H1 (cell line): ENCODE data around the gene PIK3R3. TPM values are rescaled to one million over a fixed set of nuclear protein-coding genes. Genes with fewer than 3 reads are reported as not detected.

Experiments
- CTCF ChIA-PET: fragments of 300-600 bp; sonication (Branson Sonifier 250); formaldehyde crosslinking; loops from one replicate; lab custom pipeline; 2021; ENCODE audit not compliant: partially characterized antibody; lab: Charles Lee
- POLR2A ChIA-PET: fragments of 300-600 bp; sonication (Branson Sonifier 250); formaldehyde crosslinking; loops from one replicate; lab custom pipeline; 2021; ENCODE audit warnings: inconsistent platforms; ENCODE audit not compliant: partially characterized antibody; lab: Charles Lee
- DNase-seq, 2 experiments: peaks; one replicate each; pipeline versions ENCODE4 v3.0.0 to v3.0.0-alpha.2; 2010 to 2022; ENCODE audit warnings: low spot score in 2 of 2, low read depth in 1 of 2, mixed read lengths in 1 of 2
- FAIRE-seq: peaks from 2 replicates; lab custom pipeline; 2011; peaks lifted over from hg19 to GRCh38; lab: Jason Lieb, UNC
- H2AFZ ChIP-seq: 2 replicates; pipeline ENCODE4 v1.8.1; 2012; ENCODE audit warnings: low read length, inconsistent platforms
- H2AK5ac ChIP-seq: 2 replicates; pipeline ENCODE4 v1.6.1; 2013; ENCODE audit warnings: low read depth, low read length
- H2BK120ac ChIP-seq: replicated peaks from 2 replicates; pipeline ENCODE3; 2013; ENCODE audit warnings: low read depth, low read length, inconsistent platforms
- H2BK12ac ChIP-seq: 2 replicates; pipeline ENCODE4 v1.6.1; 2013; ENCODE audit warnings: low read depth, low read length
- H2BK15ac ChIP-seq: 2 replicates; pipeline ENCODE4 v1.6.1; 2013; ENCODE audit warnings: low read length
- H2BK20ac ChIP-seq: 2 replicates; pipeline ENCODE4 v1.6.1; 2013; ENCODE audit warnings: low read length
- H2BK5ac ChIP-seq: 2 replicates; pipeline ENCODE4 v1.6.1; 2013; ENCODE audit warnings: low read depth, low read length
- H3K14ac ChIP-seq: 2 replicates; pipeline ENCODE4 v1.6.1; 2013; ENCODE audit warnings: inconsistent platforms; ENCODE audit not compliant: insufficient read length
- H3K18ac ChIP-seq: 2 replicates; pipeline ENCODE4 v1.6.1; 2013; ENCODE audit warnings: low read length; ENCODE audit errors: extremely low read depth
- H3K23ac ChIP-seq: 2 replicates; pipeline ENCODE4 v1.6.1; 2013; ENCODE audit warnings: inconsistent platforms; ENCODE audit not compliant: insufficient read length
- H3K23me2 ChIP-seq: 2 replicates; pipeline ENCODE4 v1.6.1; 2013; ENCODE audit warnings: low read depth, low read length
- H3K27ac ChIP-seq: 2 replicates; pipeline ENCODE4 v1.6.1; 2011; ENCODE audit warnings: low read depth, low read length, inconsistent platforms
- H3K27me3 ChIP-seq, 4 experiments: replicated peaks in 1 of 4; 1 replicate in 1 of 4; 2 replicates in 3 of 4; pipeline versions ENCODE4 v1.6.1 to v1.8.1; 2011 to 2013; ENCODE audit warnings: low read length in 3 of 4, mild to moderate bottlenecking in 3 of 4, inconsistent platforms in 2 of 4, mixed read lengths in 2 of 4, moderate library complexity in 1 of 4; ENCODE audit not compliant: control insufficient read depth in 3 of 4, insufficient read depth in 3 of 4; ENCODE audit errors: extremely low read depth in 1 of 4
- H3K36me3 ChIP-seq, 4 experiments: 2 replicates each; pipeline versions ENCODE4 v1.6.1 to v1.8.1; 2011 to 2013; ENCODE audit warnings: mild to moderate bottlenecking in 4 of 4, low read length in 3 of 4, moderate library complexity in 2 of 4, control low read depth in 1 of 4, inconsistent platforms in 1 of 4; ENCODE audit not compliant: insufficient read depth in 4 of 4, control insufficient read depth in 2 of 4
- H3K4ac ChIP-seq: replicated peaks from 2 replicates; pipeline ENCODE3; 2013; ENCODE audit warnings: low read length, low read depth, mixed read lengths, inconsistent platforms; ENCODE audit not compliant: insufficient read length
- H3K4me1 ChIP-seq, 4 experiments: replicated peaks in 1 of 4; 1 replicate in 1 of 4; 2 replicates in 3 of 4; pipeline versions ENCODE4 v1.6.1 to v1.8.1; 2011 to 2013; ENCODE audit warnings: low read length in 3 of 4, inconsistent platforms in 2 of 4, mixed read lengths in 1 of 4; ENCODE audit not compliant: insufficient read depth in 4 of 4, control insufficient read depth in 3 of 4
- H3K4me2 ChIP-seq, 2 experiments: 2 replicates each; pipeline versions ENCODE4 v1.6.1 to v1.8.1; 2011 to 2013; ENCODE audit warnings: low read depth in 2 of 2, low read length in 2 of 2, control low read depth in 1 of 2, inconsistent platforms in 1 of 2, mild to moderate bottlenecking in 1 of 2; ENCODE audit not compliant: insufficient read depth in 1 of 2
- H3K4me3 ChIP-seq, 4 experiments: fragments of 200-600, 300-600 bp in 1 of 4; sonication (generic), shearing (Covaris generic), sonication (Bioruptor Twin) in 1 of 4; 2 replicates each; pipeline versions ENCODE4 v1.5.1 to v1.8.1; 2011 to 2016; ENCODE audit warnings: low read length in 4 of 4, low read depth in 3 of 4, control low read depth in 2 of 4, inconsistent platforms in 2 of 4, mild to moderate bottlenecking in 2 of 4, mixed read lengths in 1 of 4, moderate library complexity in 1 of 4; ENCODE audit not compliant: insufficient read depth in 2 of 4; ENCODE audit errors: extremely low read depth in 1 of 4
- H3K56ac ChIP-seq: replicated peaks from 2 replicates; pipeline ENCODE3; 2013; ENCODE audit warnings: low read depth, mild to moderate bottlenecking, mixed read lengths, low read length, inconsistent platforms; ENCODE audit not compliant: insufficient read length
- H3K79me1 ChIP-seq: 2 replicates; pipeline ENCODE4 v1.6.1; 2013; ENCODE audit warnings: low read depth, low read length, control low read depth
- H3K79me2 ChIP-seq, 2 experiments: 2 replicates each; pipeline versions ENCODE4 v1.6.1 to v1.8.1; 2012 to 2013; ENCODE audit warnings: low read length in 2 of 2, mild to moderate bottlenecking in 2 of 2, inconsistent platforms in 1 of 2; ENCODE audit not compliant: insufficient read depth in 2 of 2, control insufficient read depth in 1 of 2
- H3K9ac ChIP-seq, 4 experiments: replicated peaks in 1 of 4; 1 replicate in 1 of 4; 2 replicates in 3 of 4; pipeline versions ENCODE4 v1.6.1 to v1.8.1; 2011 to 2013; ENCODE audit warnings: low read depth in 3 of 4, low read length in 3 of 4, control low read depth in 2 of 4, mild to moderate bottlenecking in 2 of 4, moderate library complexity in 2 of 4, inconsistent platforms in 1 of 4; ENCODE audit errors: extremely low read depth in 1 of 4
- H3K9me3 ChIP-seq, 2 experiments: 2 replicates each; pipeline versions ENCODE4 v1.6.1 to v1.8.1; 2012 to 2013; ENCODE audit warnings: mild to moderate bottlenecking in 2 of 2, moderate library complexity in 2 of 2, control low read depth in 1 of 2, inconsistent platforms in 1 of 2, low read depth in 1 of 2, low read length in 1 of 2, mixed read lengths in 1 of 2; ENCODE audit not compliant: insufficient read depth in 2 of 2
- H4K20me1 ChIP-seq, 2 experiments: replicated peaks in 1 of 2; 2 replicates each; pipeline versions ENCODE3 to v1.8.1; 2011 to 2013; ENCODE audit warnings: inconsistent platforms in 2 of 2, low read length in 2 of 2, mild to moderate bottlenecking in 1 of 2; ENCODE audit not compliant: insufficient read depth in 2 of 2, control insufficient read depth in 1 of 2
- H4K5ac ChIP-seq: 2 replicates; pipeline ENCODE4 v1.6.1; 2013; ENCODE audit warnings: low read length, low read depth, mixed read lengths, inconsistent platforms; ENCODE audit not compliant: insufficient read length
- H4K8ac ChIP-seq: 2 replicates; pipeline ENCODE4 v1.8.0; 2013; ENCODE audit warnings: mild to moderate bottlenecking, moderate library complexity, low read length, inconsistent platforms; ENCODE audit not compliant: insufficient read depth; ENCODE audit errors: extremely low read depth
- H4K91ac ChIP-seq: replicated peaks from 2 replicates; pipeline ENCODE3; 2013; ENCODE audit warnings: low read length, mixed read lengths, inconsistent platforms; ENCODE audit not compliant: insufficient read length
- ASH2L ChIP-seq: fragments of 200-600, 300-600 bp; sonication (generic); IDR thresholded peaks from one replicate; pipeline ENCODE4 v1.7.1; 2017; ENCODE audit warnings: low read length
- BACH1 ChIP-seq: IDR thresholded peaks from 2 replicates; pipeline ENCODE4 v1.6.1; 2012; ENCODE audit warnings: low read length, improper control_type of control experiment
- CBX8 ChIP-seq: fragments of 300-800, 300-1000 bp; sonication (generic); IDR thresholded peaks from 2 replicates; pipeline ENCODE4 v1.7.1; 2016; ENCODE audit warnings: low read depth, low read length, borderline replicate concordance
- CHD1 ChIP-seq: IDR thresholded peaks from 2 replicates; pipeline ENCODE4 v1.6.1; 2012; ENCODE audit warnings: low read depth, low read length, improper control_type of control experiment
- CREB1 ChIP-seq: IDR thresholded peaks from 2 replicates; pipeline ENCODE4 v1.6.1; 2012; ENCODE audit warnings: inconsistent platforms
- HDAC6 ChIP-seq: IDR thresholded peaks from one replicate; pipeline ENCODE4 v1.7.1; 2012; ENCODE audit warnings: low read depth, mild to moderate bottlenecking, inconsistent platforms, low read length, moderate library complexity
- JUN ChIP-seq: IDR thresholded peaks from 2 replicates; pipeline ENCODE4 v1.6.1; 2011; ENCODE audit warnings: low read depth, mild to moderate bottlenecking, improper control_type of control experiment, low read length
- JUND ChIP-seq: IDR thresholded peaks from 2 replicates; pipeline ENCODE4 v1.6.1; 2011; ENCODE audit warnings: mild to moderate bottlenecking, improper control_type of control experiment, low read length
- NRF1 ChIP-seq: IDR thresholded peaks from 2 replicates; pipeline ENCODE4 v1.6.1; 2011; ENCODE audit warnings: mild to moderate bottlenecking, low read depth, low read length, improper control_type of control experiment
- POLR2AphosphoS5 ChIP-seq: IDR thresholded peaks from 2 replicates; pipeline ENCODE4 v1.6.1; 2011; ENCODE audit warnings: low read depth, low read length
- RFX5 ChIP-seq: IDR thresholded peaks from 2 replicates; pipeline ENCODE4 v1.6.1; 2011; ENCODE audit warnings: low read depth, low read length, improper control_type of control experiment, borderline replicate concordance
- SRF ChIP-seq: IDR thresholded peaks from 2 replicates; pipeline ENCODE4 v1.6.1; 2011; ENCODE audit warnings: mild to moderate bottlenecking, low read depth, low read length, moderate library complexity
- ZNF274 ChIP-seq: IDR thresholded peaks from 2 replicates; pipeline ENCODE4 v1.7.0; 2012; ENCODE audit warnings: low read length, borderline replicate concordance; ENCODE audit errors: extremely low read depth
- WGBS, 2 experiments: shearing (Covaris generic) in 1 of 2; methylation state at CpG; one replicate each; pipeline versions ENCODE4 v1.1.6 to v1.1.7; 2013 to 2015; ENCODE audit warnings: low lambda C conversion rate in 2 of 2, mixed read lengths in 2 of 2, inconsistent platforms in 1 of 2, low coverage in 1 of 2, missing lambda C conversion rate in 1 of 2; ENCODE audit not compliant: insufficient replicate concordance in 2 of 2, insufficient coverage in 1 of 2, insufficient read length in 1 of 2; ENCODE audit errors: extremely low coverage in 1 of 2, missing lambda C conversion rate in 1 of 2; 5-methylcytosine and 5-hydroxymethylcytosine counted together
- polyA plus RNA-seq, 7 experiments: library from polyadenylated mRNA; depleted of rRNA in 3 of 7; stranded (reverse) in 5 of 7; unstranded in 2 of 7; fragments of >200 nt in 5 of 7; fragments of 200-250 nt in 2 of 7; gene quantifications; 1 replicate in 5 of 7; 2 replicates in 1 of 7; 4 replicates in 1 of 7; pipeline versions ENCODE4 v1.2.1 to v1.2.3, GENCODE V29; 2011 to 2013; ENCODE audit warnings: missing spikeins in 2 of 7, mixed read lengths in 2 of 7
- total RNA-seq: library from RNA; stranded (reverse); fragmentation: NEBNext Ultra II Directional; extraction: Animal tissue kit (Norgen Biotek cat#: 25700); gene quantifications from 2 replicates; pipeline ENCODE4 v1.2.1, GENCODE V29; 2021

PIK3R3 gene
- total and polyA plus RNA-seq, 2 of the 8 experiments (the other 6 are each of a cell fraction or from before 2014, with no cell fraction given): 5.3 to 13.6 TPM

GRCh38 chr1:46002551-46003150 is 129.8 kb downstream of the PIK3R3 start:
- no peaks in the 10 kb centered on the region for H3K79me1 ChIP-seq
- H2AFZ ChIP-seq: no peak overlapping the region
- H3K23ac ChIP-seq: no peak overlapping the region
- no peak overlapping the region for H3K27ac ChIP-seq
- no peak overlapping the region for H4K8ac ChIP-seq
- no peaks in the 10 kb centered on the region for H3K9me3 ChIP-seq
- no peak for TF ChIP-seq ASH2L
- no peak for TF ChIP-seq CREB1
- no peak for TF ChIP-seq SRF
- no peak for TF ChIP-seq RFX5
- no peak for TF ChIP-seq CHD1
- TF ChIP-seq JUN: no peak
- no peak for TF ChIP-seq ZNF274
- TF ChIP-seq POLR2AphosphoS5: no peak
- TF ChIP-seq NRF1: no peak
- TF ChIP-seq HDAC6: no peak
- no peak for TF ChIP-seq BACH1
- no peak for TF ChIP-seq CBX8
- TF ChIP-seq JUND: no peak
- TF ChIP-seq, all 59 proteins: peak for 0
- no peaks in the 10 kb centered on the region for H3K79me2 ChIP-seq
- H3K4me1 ChIP-seq: peaks cover 0 to 5% (median 0%) of the 10 kb centered on the region in 4 experiments; a peak in 1 of 7 replicates
- H3K4me2 ChIP-seq: no peak overlapping the region
- CTCF ChIA-PET: interaction anchor here (1.1 to 1.8 kb wide), 3 partner anchors 9 to 98 kb away, joined by 3 to 6 read pairs (median 4); no protein-coding TSS in a partner anchor
- WGBS, 2 experiments: 86% methylated on average over 3 of the region's 3 CpGs; no CpG with 5 or more reads in 1 of the 2 experiments
- H3K14ac ChIP-seq: no peak overlapping the region
- H2BK12ac ChIP-seq: no peak overlapping the region
- no peak overlapping the region for H2BK120ac ChIP-seq
- no peak for DNase-seq
- H3K23me2 ChIP-seq: no peaks in the 10 kb centered on the region
- H3K4me3 ChIP-seq: no peak overlapping the region
- no peaks in the 10 kb centered on the region for H4K20me1 ChIP-seq
- H2BK5ac ChIP-seq: no peak overlapping the region
- no peak overlapping the region for H4K91ac ChIP-seq
- no peak overlapping the region for H2AK5ac ChIP-seq
- POLR2A ChIA-PET: interaction anchor here (1.2 kb wide), 1 partner anchor 129 kb away, joined by 3 read pairs; the partner anchor contains the start of gene PIK3R3
- H3K56ac ChIP-seq: no peak overlapping the region
- H2BK15ac ChIP-seq: no peak overlapping the region
- no peak for FAIRE-seq
- H4K5ac ChIP-seq: no peak overlapping the region
- no peak overlapping the region for H2BK20ac ChIP-seq
- H3K27me3 ChIP-seq: no peaks in the 10 kb centered on the region
- H3K4ac ChIP-seq: no peak overlapping the region
- no peak overlapping the region for H3K18ac ChIP-seq
- H3K9ac ChIP-seq: no peak overlapping the region
- H3K36me3 ChIP-seq: peaks cover 0 to 7% (median 6%) of the 10 kb centered on the region in 4 experiments; a peak in 5 of 8 replicates
